Testis (tissue), 3 donors: ENCODE measurements around the gene NHEJ1. TPM values are rescaled to one million over a fixed set of nuclear protein-coding genes. Genes with fewer than 3 reads are reported as not detected.

Experiments
- DNase-seq: peaks from one replicate; pipeline ENCODE4 v3.0.0-alpha.2; 2019
- H3K27ac ChIP-seq, 2 donors: fragments of 200-600 bp; sonication (generic); one replicate each; pipeline ENCODE4 v1.5.1; 2019
- H3K27me3 ChIP-seq: fragments of 200-600 bp; sonication (generic); one replicate; pipeline ENCODE4 v1.5.1; 2019
- H3K36me3 ChIP-seq: fragments of 200-600 bp; sonication (generic); one replicate; pipeline ENCODE4 v1.5.1; 2017; ENCODE audit warnings: low read depth; ENCODE audit errors: missing control alignments
- H3K4me1 ChIP-seq: fragments of 200-600 bp; sonication (generic); one replicate; pipeline ENCODE4 v1.5.1; 2019
- H3K4me3 ChIP-seq, 2 donors: fragments of 200-600 bp; sonication (generic); one replicate each; pipeline ENCODE4 v1.5.1; 2017 to 2019
- H3K9me3 ChIP-seq: fragments of 200-600 bp; sonication (generic); one replicate; pipeline ENCODE4 v1.5.1; 2017
- POLR2A ChIP-seq: fragments of 450-650 bp; IDR thresholded peaks from one replicate; pipeline ENCODE4 v1.6.1; 2017; ENCODE audit warnings: antibody characterized with exemption, mild to moderate bottlenecking, moderate library complexity
- WGBS, 2 donors: methylation state at CpG; one replicate each; pipeline ENCODE4 v1.1.5; 2018; 5-methylcytosine and 5-hydroxymethylcytosine counted together
- intact Hi-C: fragments of 100-400 bp; cut with DNase I; formaldehyde crosslinking; loops from one replicate; pipeline ENCODE4 v1.15.1; 2023; ENCODE audit warnings: low total_unique reads
- polyA plus RNA-seq: library from polyadenylated mRNA; stranded (reverse); fragments of 350-450 nt; fragmentation: Illumina TruSeq; extraction: RNeasy Lipid Tissue Mini Kit (QIAGEN cat#74804); gene quantifications from one replicate; pipeline ENCODE4 v1.2.3, GENCODE V29; 2014; ENCODE audit warnings: low read depth, low replicate concordance; ENCODE audit not compliant: insufficient read depth
- total RNA-seq, 2 donors: library from RNA; depleted of rRNA; stranded (reverse); fragments of >200 nt; gene quantifications; one replicate each; pipeline ENCODE4 v1.2.3, GENCODE V29; 2016
- TF ChIP-seq, protein P1 (sequence below), 3 experiments: fragments of 450-650 bp in 2 of 3; fragments of 200-600 bp in 1 of 3; sonication (generic) in 1 of 3; IDR thresholded peaks; one replicate each; pipeline ENCODE4 v1.5.1; 2016 to 2019; ENCODE audit warnings: antibody characterized with exemption in 3 of 3, mild to moderate bottlenecking in 2 of 3, moderate library complexity in 1 of 3

The NHEJ1 gene
- total and polyA plus RNA-seq, 3 donors from 2014 or later: 33.4 to 67.0 (median 38.5) TPM

DNA sequence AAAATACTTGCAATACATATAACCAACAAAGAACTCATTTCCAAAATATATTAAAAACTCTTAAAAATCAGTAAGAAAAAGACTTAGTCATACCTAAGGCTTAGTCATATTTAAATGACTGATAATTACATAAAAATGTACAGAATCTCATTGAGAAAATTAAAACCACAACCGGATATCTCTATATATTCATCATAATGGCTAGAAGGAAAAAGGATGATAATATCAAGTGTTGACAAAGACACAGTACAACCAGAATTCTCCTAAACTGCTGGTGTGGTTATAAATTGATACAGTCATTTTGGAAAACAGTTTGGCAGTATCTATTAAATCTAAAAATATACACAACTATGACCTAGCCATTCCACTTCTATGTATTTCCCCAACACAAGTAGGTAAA, 72.8 kb downstream of the NHEJ1 start:
- intact Hi-C loops: no loop called here
- no peaks in the 10 kb centered on the region for H3K36me3 ChIP-seq
- no peaks in the 10 kb centered on the region for H3K4me1 ChIP-seq
- no peaks in the 10 kb centered on the region for H3K27me3 ChIP-seq
- H3K27ac ChIP-seq: no peak overlapping the region
- no peak for TF ChIP-seq POLR2A
- TF ChIP-seq, protein P1, sequence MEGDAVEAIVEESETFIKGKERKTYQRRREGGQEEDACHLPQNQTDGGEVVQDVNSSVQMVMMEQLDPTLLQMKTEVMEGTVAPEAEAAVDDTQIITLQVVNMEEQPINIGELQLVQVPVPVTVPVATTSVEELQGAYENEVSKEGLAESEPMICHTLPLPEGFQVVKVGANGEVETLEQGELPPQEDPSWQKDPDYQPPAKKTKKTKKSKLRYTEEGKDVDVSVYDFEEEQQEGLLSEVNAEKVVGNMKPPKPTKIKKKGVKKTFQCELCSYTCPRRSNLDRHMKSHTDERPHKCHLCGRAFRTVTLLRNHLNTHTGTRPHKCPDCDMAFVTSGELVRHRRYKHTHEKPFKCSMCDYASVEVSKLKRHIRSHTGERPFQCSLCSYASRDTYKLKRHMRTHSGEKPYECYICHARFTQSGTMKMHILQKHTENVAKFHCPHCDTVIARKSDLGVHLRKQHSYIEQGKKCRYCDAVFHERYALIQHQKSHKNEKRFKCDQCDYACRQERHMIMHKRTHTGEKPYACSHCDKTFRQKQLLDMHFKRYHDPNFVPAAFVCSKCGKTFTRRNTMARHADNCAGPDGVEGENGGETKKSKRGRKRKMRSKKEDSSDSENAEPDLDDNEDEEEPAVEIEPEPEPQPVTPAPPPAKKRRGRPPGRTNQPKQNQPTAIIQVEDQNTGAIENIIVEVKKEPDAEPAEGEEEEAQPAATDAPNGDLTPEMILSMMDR (IDR thresholded peaks at IDR 0.05): no peak
- H3K9me3 ChIP-seq: no peaks in the 10 kb centered on the region
- H3K4me3 ChIP-seq: no peak overlapping the region
- no peak for DNase-seq
- WGBS, 2 donors: 94 to 100% methylated on average over 1 of the region's 1 CpG

DNA sequence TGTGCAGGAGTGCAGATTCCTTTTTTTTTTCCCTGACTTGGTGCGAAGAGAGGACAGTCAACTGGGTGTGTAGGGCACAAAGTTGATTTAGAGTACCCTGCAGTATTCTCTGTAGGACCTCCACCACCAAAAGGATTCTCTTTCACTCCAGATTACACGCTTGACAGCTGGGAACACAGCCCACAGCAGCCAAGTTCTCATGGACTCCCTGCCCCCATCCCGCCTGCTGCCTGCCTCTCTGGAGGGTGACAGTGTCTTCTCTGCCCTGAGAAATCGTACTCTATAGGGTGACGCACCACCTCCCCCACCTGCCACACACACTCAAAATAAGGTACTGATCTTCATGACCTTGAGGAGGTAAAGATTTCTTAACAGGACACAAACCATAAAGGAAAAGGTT, 73.3 kb downstream of the NHEJ1 start:
- no peaks in the 10 kb centered on the region for H3K9me3 ChIP-seq

DNA sequence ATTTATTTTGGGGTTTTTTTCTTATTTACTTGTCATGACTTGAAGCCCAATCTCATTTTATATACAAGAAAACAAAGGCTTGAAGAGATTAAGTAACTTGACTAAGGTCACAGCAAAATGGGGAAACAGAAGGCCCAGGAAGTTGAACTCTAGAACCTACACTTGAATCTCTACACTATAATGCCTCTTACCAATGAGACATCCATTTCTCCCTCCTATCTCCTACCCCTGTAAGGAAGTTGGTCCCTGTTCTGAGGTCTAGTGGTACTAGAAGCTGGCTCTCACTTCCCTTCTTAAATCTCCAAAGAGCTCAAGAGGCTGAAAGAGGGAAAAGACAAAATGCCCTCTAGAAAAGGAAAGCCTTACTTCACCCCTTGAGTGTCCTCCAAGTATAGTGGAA, 74.4 kb downstream of the NHEJ1 start:
- no peak for DNase-seq
- Histone ChIP-seq H3K36me3 (no peaks in the 10 kb centered on the region), H3K27ac (no peak overlapping the region), H3K9me3 (no peaks in the 10 kb centered on the region), H3K4me3 (no peak overlapping the region), H3K4me1 (no peaks in the 10 kb centered on the region), H3K27me3 (no peaks in the 10 kb centered on the region)
- intact Hi-C loops: no loop called here
- no peak for TF ChIP-seq POLR2A
- TF ChIP-seq, protein P1 (IDR thresholded peaks at IDR 0.05): no peak

More for the DNA sequence above, 73.3 kb downstream of the NHEJ1 start:
- H3K4me3 ChIP-seq: no peak overlapping the region
- intact Hi-C loops: no loop called here
- no peak for DNase-seq
- H3K27ac ChIP-seq: no peak overlapping the region
- no peaks in the 10 kb centered on the region for H3K4me1 ChIP-seq
- 79 to 91% methylated on average over 5 of the region's 5 CpGs for WGBS, 2 donors
- no peaks in the 10 kb centered on the region for H3K27me3 ChIP-seq
- no peak for TF ChIP-seq POLR2A
- TF ChIP-seq, protein P1 (IDR thresholded peaks at IDR 0.05): no peak
- H3K36me3 ChIP-seq: no peaks in the 10 kb centered on the region

DNA sequence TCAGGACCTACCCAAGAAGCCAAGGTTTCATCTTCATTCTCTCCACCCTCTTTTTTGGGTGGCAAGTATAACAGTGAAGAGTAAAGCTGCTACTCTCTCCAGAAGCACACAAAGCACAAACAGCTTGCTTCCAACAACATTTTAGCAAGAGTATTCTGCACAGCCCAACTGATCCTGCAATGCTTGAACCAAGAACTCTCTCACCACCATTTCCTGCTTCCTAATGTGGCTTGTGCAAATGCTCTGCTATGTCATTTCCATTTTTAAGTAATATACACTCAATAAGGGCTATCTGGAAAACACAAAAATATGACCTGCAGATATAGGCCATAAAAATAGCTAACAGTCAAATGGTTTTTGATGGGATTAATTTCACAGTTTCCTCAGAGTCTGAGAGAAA, 75.8 kb downstream of the NHEJ1 start:
- no peak overlapping the region for H3K27ac ChIP-seq
- no peaks in the 10 kb centered on the region for H3K36me3 ChIP-seq
- no peaks in the 10 kb centered on the region for H3K27me3 ChIP-seq
- H3K4me1 ChIP-seq: no peaks in the 10 kb centered on the region
- DNase-seq: no peak
- no peak for TF ChIP-seq POLR2A
- TF ChIP-seq, protein P1 (IDR thresholded peaks at IDR 0.05): no peak
- no peak overlapping the region for H3K4me3 ChIP-seq
- no peaks in the 10 kb centered on the region for H3K9me3 ChIP-seq
- intact Hi-C loops: no loop called here

DNA sequence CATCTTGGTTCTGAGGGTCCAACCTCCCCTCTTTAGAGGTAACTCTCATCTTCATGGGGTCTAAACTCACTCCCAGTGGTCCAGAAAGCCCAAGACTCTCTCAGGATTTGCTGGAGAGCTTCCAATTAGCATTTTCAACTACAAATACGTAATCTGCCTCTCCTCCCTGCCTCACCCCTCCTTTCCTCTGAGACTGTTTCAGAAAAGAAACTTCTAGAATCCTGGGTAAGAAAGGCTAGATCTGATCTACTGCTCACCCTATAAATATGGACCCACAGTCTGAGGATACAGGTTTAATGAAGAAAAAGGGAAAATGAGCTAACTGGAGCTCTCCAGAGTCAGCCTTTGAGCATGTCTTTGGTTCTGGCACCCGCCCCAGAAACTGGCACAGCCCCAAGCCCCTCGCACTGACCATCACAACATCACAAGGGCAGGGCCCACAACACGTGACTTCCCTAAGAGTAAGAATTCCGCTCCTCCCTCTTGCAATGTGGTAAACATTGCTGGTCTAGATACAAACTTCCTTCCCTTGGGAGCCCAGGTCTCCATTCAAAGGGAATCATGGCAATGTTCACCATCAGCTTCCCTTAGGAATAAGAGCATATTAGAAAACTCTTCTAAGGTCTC, 78.2 kb downstream of the NHEJ1 start:
- no peak for DNase-seq
- no peaks in the 10 kb centered on the region for H3K27me3 ChIP-seq
- no peak overlapping the region for H3K27ac ChIP-seq
- H3K4me1 ChIP-seq: no peaks in the 10 kb centered on the region
- no peaks in the 10 kb centered on the region for H3K9me3 ChIP-seq
- intact Hi-C loops: no loop called here
- WGBS, 2 donors: 84 to 87% methylated on average over 5 of the region's 5 CpGs
- TF ChIP-seq POLR2A: no peak
- TF ChIP-seq, protein P1 (IDR thresholded peaks at IDR 0.05): no peak
- H3K4me3 ChIP-seq: no peak overlapping the region
- no peaks in the 10 kb centered on the region for H3K36me3 ChIP-seq
